ENCODE measurements around the gene SSX2IP. TPM values are rescaled to one million over a fixed set of nuclear protein-coding genes. Genes with fewer than 3 reads are reported as not detected.
"Not testable (repeated sequence)": the region's sequence is repeated elsewhere in the genome, so short reads cannot be mapped to it uniquely, and the experiment has no call there.

SSX2IP gene
- total RNA-seq, 1 donor from 2014 or later, result 5.4 TPM

- Mint-ChIP-seq H3K4me3 (no peak overlapping the region), H3K4me1 (no peaks in the 10 kb centered on the region), H3K27ac (no peak overlapping the region), H3K27me3 (peaks cover 19% of the 10 kb centered on the region), H3K36me3 (ENCODE audit: low read depth) (no peaks in the 10 kb centered on the region), H3K9me3 (peaks cover 3% of the 10 kb centered on the region)
- POLR2A ChIA-PET, result no interaction called here
- ATAC-seq (ENCODE audit: low read depth) (no peak), DNase-seq (no peak)
- CTCF ChIA-PET, result interaction anchor here (1.0 to 1.6 kb wide), 2 partner anchors 10 to 18 kb away, joined by 3 read pairs; no protein-coding TSS in a partner anchor
- intact Hi-C loops (cut with micrococcal nuclease), result no loop called here
- TF ChIP-seq, protein P1, sequence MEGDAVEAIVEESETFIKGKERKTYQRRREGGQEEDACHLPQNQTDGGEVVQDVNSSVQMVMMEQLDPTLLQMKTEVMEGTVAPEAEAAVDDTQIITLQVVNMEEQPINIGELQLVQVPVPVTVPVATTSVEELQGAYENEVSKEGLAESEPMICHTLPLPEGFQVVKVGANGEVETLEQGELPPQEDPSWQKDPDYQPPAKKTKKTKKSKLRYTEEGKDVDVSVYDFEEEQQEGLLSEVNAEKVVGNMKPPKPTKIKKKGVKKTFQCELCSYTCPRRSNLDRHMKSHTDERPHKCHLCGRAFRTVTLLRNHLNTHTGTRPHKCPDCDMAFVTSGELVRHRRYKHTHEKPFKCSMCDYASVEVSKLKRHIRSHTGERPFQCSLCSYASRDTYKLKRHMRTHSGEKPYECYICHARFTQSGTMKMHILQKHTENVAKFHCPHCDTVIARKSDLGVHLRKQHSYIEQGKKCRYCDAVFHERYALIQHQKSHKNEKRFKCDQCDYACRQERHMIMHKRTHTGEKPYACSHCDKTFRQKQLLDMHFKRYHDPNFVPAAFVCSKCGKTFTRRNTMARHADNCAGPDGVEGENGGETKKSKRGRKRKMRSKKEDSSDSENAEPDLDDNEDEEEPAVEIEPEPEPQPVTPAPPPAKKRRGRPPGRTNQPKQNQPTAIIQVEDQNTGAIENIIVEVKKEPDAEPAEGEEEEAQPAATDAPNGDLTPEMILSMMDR (IDR thresholded peaks at IDR 0.05), result no peak
Observed at GRCh38 chr1:84735483-84735882, 45.2 kb upstream of the SSX2IP start.

- H3K4me3 Mint-ChIP-seq, result no peak overlapping the region
- peaks cover 3% of the 10 kb centered on the region for H3K9me3 Mint-ChIP-seq
- no peak for ATAC-seq (ENCODE audit: low read depth)
- peaks cover 19% of the 10 kb centered on the region for H3K27me3 Mint-ChIP-seq
- no peaks in the 10 kb centered on the region for H3K36me3 Mint-ChIP-seq (ENCODE audit: low read depth)
- ChIA-PET CTCF (no interaction called here), POLR2A (no interaction called here)
- intact Hi-C loops (cut with micrococcal nuclease), result no loop called here
- no peaks in the 10 kb centered on the region for H3K4me1 Mint-ChIP-seq
- TF ChIP-seq, protein P1 (IDR thresholded peaks at IDR 0.05), result no peak
- H3K27ac Mint-ChIP-seq, result no peak overlapping the region
- DNase-seq, result no peak
Observed at GRCh38 chr1:84732520-84732919, 42.3 kb upstream of the SSX2IP start.

GRCh38 chr1:84731519-84731918 is 41.3 kb upstream of the SSX2IP start:
- no peaks in the 10 kb centered on the region for H3K4me1 Mint-ChIP-seq

GRCh38 chr1:84727711-84728110 is 37.5 kb upstream of the SSX2IP start:
- CTCF ChIA-PET; H3K4me1 Mint-ChIP-seq; POLR2A ChIA-PET; H3K4me3 Mint-ChIP-seq; H3K36me3 Mint-ChIP-seq (ENCODE audit: low read depth); ATAC-seq (ENCODE audit: low read depth); H3K27ac Mint-ChIP-seq; H3K9me3 Mint-ChIP-seq; intact Hi-C loops (cut with micrococcal nuclease); DNase-seq: not testable (repeated sequence)
- H3K27me3 Mint-ChIP-seq, result peaks cover 20% of the 10 kb centered on the region

More at GRCh38 chr1:84731519-84731918, 41.3 kb upstream of the SSX2IP start:
- Mint-ChIP-seq H3K27ac (no peak overlapping the region), H3K4me3 (no peak overlapping the region), H3K27me3 (peaks cover 19% of the 10 kb centered on the region), H3K36me3 (ENCODE audit: low read depth) (no peaks in the 10 kb centered on the region), H3K9me3 (peaks cover 3% of the 10 kb centered on the region)
- intact Hi-C loops (cut with micrococcal nuclease), result no loop called here
- TF ChIP-seq, protein P1 (IDR thresholded peaks at IDR 0.05), result no peak
- DNase-seq (no peak), ATAC-seq (ENCODE audit: low read depth) (no peak)
- ChIA-PET POLR2A (no interaction called here), CTCF (no interaction called here)

GRCh38 chr1:84726593-84727499 is 36.6 kb upstream of the SSX2IP start:
- CTCF ChIA-PET, result no interaction called here
- Mint-ChIP-seq H3K27ac (no peak overlapping the region), H3K4me1 (no peaks in the 10 kb centered on the region), H3K9me3 (no peaks in the 10 kb centered on the region), H3K27me3 (peaks cover 15% of the 10 kb centered on the region), H3K36me3 (ENCODE audit: low read depth) (no peaks in the 10 kb centered on the region), H3K4me3 (no peak overlapping the region)
- TF ChIP-seq, protein P1 (IDR thresholded peaks at IDR 0.05), result no peak
- ATAC-seq (ENCODE audit: low read depth) (no peak), DNase-seq (no peak)
- intact Hi-C loops (cut with micrococcal nuclease), result no loop called here
- POLR2A ChIA-PET, result no interaction called here

Data from activated B cell treated with CpG ODN at 0.5 μM for 24 hours (primary cell).